T-helper 1 cell (primary cell): ENCODE results near the gene JAK3.

ENCODE experiments used
- DNase-seq, 5 donors: peaks; one replicate each; pipeline ENCODE4 v3.0.0-alpha.2; 2012 to 2020

Gene JAK3

GRCh38 chr19:17837972-17838371 is 9.8 kb downstream of the JAK3 start:
- no peak for DNase-seq

- DNase-seq, result no peak
Observed at GRCh38 chr19:17836530-17836929, 11.3 kb downstream of the JAK3 start.

GRCh38 chr19:17835182-17836006 is 12.4 kb downstream of the JAK3 start:
- DNase-seq, result no peak

GRCh38 chr19:17834350-17835181 is 13.2 kb downstream of the JAK3 start:
- DNase-seq, result peak in 1 of 5 donors; percentile 42

GRCh38 chr19:17832443-17833208 is 15.2 kb downstream of the JAK3 start:
- DNase-seq, result no peak

GRCh38 chr19:17831419-17831888 is 16.3 kb downstream of the JAK3 start:
- DNase-seq, result no peak

GRCh38 chr19:17830567-17831418 is 17.0 kb downstream of the JAK3 start:
- peak in 4 of 5 donors; percentile 33 to 50 (median 46) for DNase-seq

GRCh38 chr19:17829855-17830566 is 17.8 kb downstream of the JAK3 start:
- DNase-seq, result no peak

- no peak for DNase-seq
Observed at GRCh38 chr19:17826508-17827056, 21.2 kb downstream of the JAK3 start.

GRCh38 chr19:17824339-17824738 is 23.4 kb downstream of the JAK3 start:
- DNase-seq, result no peak

- no peak for DNase-seq
Observed at GRCh38 chr19:17821190-17821589, 26.6 kb downstream of the JAK3 start, which contains the start of gene INSL3. Gene INSL3, minus strand, starts transcription at chr19:17821519. Its CDS starts 13 bp downstream, at chr19:17821506.

GRCh38 chr19:17817668-17818363 is 30.0 kb downstream of the JAK3 start:
- no peak for DNase-seq

GRCh38 chr19:17812099-17812498 is 35.7 kb downstream of the JAK3 start:
- no peak for DNase-seq

GRCh38 chr19:17811681-17812080 is 36.1 kb downstream of the JAK3 start:
- DNase-seq, result no peak

- DNase-seq, result no peak
Observed at GRCh38 chr19:17811103-17811502, 36.7 kb downstream of the JAK3 start.

GRCh38 chr19:17807731-17808316 is 40.0 kb downstream of the JAK3 start:
- DNase-seq, result no peak

GRCh38 chr19:17806945-17807344 is 40.8 kb downstream of the JAK3 start:
- peak in 1 of 5 donors; percentile 57 for DNase-seq

GRCh38 chr19:17805427-17805826 is 42.4 kb downstream of the JAK3 start:
- no peak for DNase-seq

GRCh38 chr19:17803264-17803896 is 44.4 kb downstream of the JAK3 start:
- peak in 1 of 5 donors; percentile 81 for DNase-seq
